SKM-1 treated with dmso at 0.1 percent for 144 hours (cell line): ENCODE results near the gene MARCKSL1.
"Not testable (repeated sequence)": the region's sequence is repeated elsewhere in the genome, so short reads cannot be mapped to it uniquely, and the experiment has no call there.

ENCODE experiments used
- DNase-seq: peaks from one replicate; lab custom pipeline; 2025; ENCODE audit not compliant: unreplicated experiment; lab: John Stamatoyannopoulos, UW

Gene MARCKSL1

GRCh38 chr1:32291708-32292538 lies 44.1 kb downstream of the MARCKSL1 start, which contains the start of gene HDAC1:
Gene HDAC1, plus strand, starts transcription at chr1:32292083. Its CDS starts 87 bp downstream, at chr1:32292170.
- peak; percentile 95 for DNase-seq

GRCh38 chr1:32291145-32291707 lies 44.8 kb downstream of the MARCKSL1 start:
- no peak for DNase-seq

DNA sequence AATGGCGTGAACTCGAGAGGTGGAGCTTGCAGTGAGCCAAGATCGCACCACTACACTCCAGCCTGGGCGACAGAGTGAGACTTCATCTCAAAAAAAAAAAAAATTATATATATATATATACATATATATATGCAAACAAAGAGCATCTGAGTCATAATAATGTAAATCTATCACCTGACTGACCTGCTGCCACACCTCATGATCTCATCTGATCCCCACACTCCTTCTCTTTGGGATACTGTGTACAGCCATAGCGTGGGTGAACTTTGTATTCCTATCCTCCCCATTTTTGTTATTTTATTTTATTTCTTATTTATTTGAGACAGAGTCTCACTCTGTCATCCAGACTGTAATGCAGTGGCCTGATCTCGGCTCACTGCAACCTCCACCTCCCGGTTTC lies 46.8 kb downstream of the MARCKSL1 start:
- DNase-seq: no peak

GRCh38 chr1:32286763-32287162 lies 49.3 kb downstream of the MARCKSL1 start:
- no peak for DNase-seq

- no peak for DNase-seq
Measured at GRCh38 chr1:32285658-32286057, 50.4 kb downstream of the MARCKSL1 start.

GRCh38 chr1:32284777-32285176 lies 51.3 kb downstream of the MARCKSL1 start:
- not testable (repeated sequence) for DNase-seq
